Measurements from ENCODE around the gene ARID2. TPM values are rescaled to one million over a fixed set of nuclear protein-coding genes. Genes with fewer than 3 reads are reported as not detected.

ARID2 gene
- total and polyA plus RNA-seq, 10 of the 15 experiments (the other 5 are each of a cell fraction or from before 2014, with no cell fraction given), result 9.2 to 29.8 (median 20.3) TPM

GRCh38 chr12:45687081-45688015 is 42.2 kb upstream of the ARID2 start:
- POLR2A ChIA-PET, result no interaction called here
- TF ChIP-seq RCOR1 (conservative IDR thresholded peaks at IDR 0.05; ENCODE audit: low read depth, low read length), result no peak
- no peak for TF ChIP-seq NR2C2 (IDR thresholded peaks at IDR 0.05; ENCODE audit: borderline replicate concordance, control insufficient read depth, insufficient read length, low read depth)
- TF ChIP-seq NBN (IDR thresholded peaks at IDR 0.05), result no peak
- no peak for TF ChIP-seq GATAD2B (conservative IDR thresholded peaks at IDR 0.05; ENCODE audit: low read depth)
- FAIRE-seq (no peak), ATAC-seq (no peak), DNase-seq (ENCODE audit: low read depth, low spot score) (no peak)
- H3K4me1 ChIP-seq (ENCODE audit: control insufficient read depth, insufficient read depth, low read length), result no peaks in the 10 kb centered on the region; the same call in 1 of the 2 replicates
- CTCF ChIA-PET, result interaction anchor here (0.9 to 1.8 kb wide), 3 partner anchors 13 to 143 kb away, joined by 3 to 6 read pairs (median 3); no protein-coding TSS in a partner anchor
- H3K36me3 ChIP-seq (ENCODE audit: control insufficient read depth in 2 of 2, insufficient read depth in 2 of 2, low read length in 1 of 2), result no peaks in the 10 kb centered on the region
- H3K4me3 ChIP-seq, result no peak overlapping the region
- intact Hi-C loops (cut with micrococcal nuclease; ENCODE audit: unreplicated experiment) (no loop called here), in situ Hi-C loops (cut with MboI) (no loop called here)
- H4K20me1 ChIP-seq (ENCODE audit: control insufficient read depth, insufficient read depth), result no peaks in the 10 kb centered on the region
- H3K27ac ChIP-seq (ENCODE audit: control insufficient read depth, insufficient read depth), result no peak overlapping the region
- BruUV-seq (replicated peaks), result no TSS peak
- 82% methylated on average over 1 of the region's 1 CpG for WGBS (ENCODE audit: insufficient coverage, insufficient replicate concordance, low lambda C conversion rate, missing lambda C conversion rate)
- no peaks in the 10 kb centered on the region for H3K9me3 ChIP-seq (replicated peaks; ENCODE audit: control insufficient read depth, insufficient read depth, low read length)
- SMC1A ChIA-PET (ENCODE audit: uncharacterized antibody, unreplicated experiment), result interaction anchor here (0.9 to 1.6 kb wide), 4 partner anchors 11 to 143 kb away, joined by 3 to 4 read pairs (median 4); no protein-coding TSS in a partner anchor
- no peak overlapping the region for H3K9ac ChIP-seq (ENCODE audit: control insufficient read depth, insufficient read depth, low read length)
- no peak overlapping the region for H2AFZ ChIP-seq (ENCODE audit: control insufficient read depth, low read depth, low read length)
- no peaks in the 10 kb centered on the region for H3K27me3 ChIP-seq (replicated peaks in 1 of 2; ENCODE audit: control insufficient read depth in 2 of 2, insufficient read depth in 2 of 2, low read length in 1 of 2)
- no peaks in the 10 kb centered on the region for H3K79me2 ChIP-seq (ENCODE audit: control insufficient read depth, insufficient read depth, low read length)
- RAD21 ChIA-PET (ENCODE audit: unreplicated experiment), result no interaction called here
- H3K4me2 ChIP-seq (ENCODE audit: control insufficient read depth, insufficient read depth), result no peak overlapping the region

GRCh38 chr12:45688183-45688582 is 41.3 kb upstream of the ARID2 start:
- no peaks in the 10 kb centered on the region; the same call in 1 of the 2 replicates for H3K4me1 ChIP-seq (ENCODE audit: control insufficient read depth, insufficient read depth, low read length)
- no peaks in the 10 kb centered on the region for H4K20me1 ChIP-seq (ENCODE audit: control insufficient read depth, insufficient read depth)
- H3K9me3 ChIP-seq (replicated peaks; ENCODE audit: control insufficient read depth, insufficient read depth, low read length), result no peaks in the 10 kb centered on the region
- H3K9ac ChIP-seq (ENCODE audit: control insufficient read depth, insufficient read depth, low read length), result no peak overlapping the region
- ChIA-PET RAD21 (ENCODE audit: unreplicated experiment) (no interaction called here), SMC1A (ENCODE audit: uncharacterized antibody, unreplicated experiment) (interaction anchor here (1.5 to 1.6 kb wide), 2 partner anchors 19 to 144 kb away, joined by 3 to 4 read pairs; no protein-coding TSS in a partner anchor), CTCF (no interaction called here), POLR2A (no interaction called here)
- DNase-seq (ENCODE audit: low read depth, low spot score), result no peak
- in situ Hi-C loops (cut with MboI) (no loop called here), intact Hi-C loops (cut with micrococcal nuclease; ENCODE audit: unreplicated experiment) (no loop called here)
- H3K36me3 ChIP-seq (ENCODE audit: control insufficient read depth in 2 of 2, insufficient read depth in 2 of 2, low read length in 1 of 2), result no peaks in the 10 kb centered on the region
- H3K79me2 ChIP-seq (ENCODE audit: control insufficient read depth, insufficient read depth, low read length), result no peaks in the 10 kb centered on the region
- ATAC-seq, result no peak
- no TSS peak for BruUV-seq (replicated peaks)
- no peak overlapping the region for H3K27ac ChIP-seq (ENCODE audit: control insufficient read depth, insufficient read depth)
- no peak for FAIRE-seq
- no peaks in the 10 kb centered on the region for H3K27me3 ChIP-seq (replicated peaks in 1 of 2; ENCODE audit: control insufficient read depth in 2 of 2, insufficient read depth in 2 of 2, low read length in 1 of 2)
- H3K4me2 ChIP-seq (ENCODE audit: control insufficient read depth, insufficient read depth), result no peak overlapping the region
- H3K4me3 ChIP-seq, result no peak overlapping the region
- no peak overlapping the region for H2AFZ ChIP-seq (ENCODE audit: control insufficient read depth, low read depth, low read length)
- no peak for TF ChIP-seq E2F8 (IDR thresholded peaks at IDR 0.05; ENCODE audit: low read depth, partially characterized antibody)
- no peak for TF ChIP-seq FOXM1 (IDR thresholded peaks at IDR 0.05; ENCODE audit: low read depth, low read length)
- TF ChIP-seq KLF5 (IDR thresholded peaks at IDR 0.05; ENCODE audit: partially characterized antibody), result no peak
- TF ChIP-seq NFYB (IDR thresholded peaks at IDR 0.05; ENCODE audit: insufficient read depth, low read depth, low read length), result no peak
- TF ChIP-seq CTCF (IDR thresholded peaks at IDR 0.05 in 2 of 3, conservative IDR thresholded peaks at IDR 0.05 in 1 of 3; ENCODE audit: control insufficient read depth in 2 of 3, extremely low read depth in 1 of 3, insufficient read depth in 1 of 3, low read depth in 3 of 3, low read length in 3 of 3), result no peak
- no peak for TF ChIP-seq SMC3 (IDR thresholded peaks at IDR 0.05; ENCODE audit: borderline replicate concordance, low read length)
- TF ChIP-seq JUND (IDR thresholded peaks at IDR 0.05; ENCODE audit: low read depth, low read length), result no peak
